OCI-LY3 (cell line): ENCODE measurements around the gene CTNNA3.

Experiments used
- H2AFZ ChIP-seq: fragments of 200-600, 300-600 bp; shearing (Covaris generic); 2 replicates; pipeline ENCODE4 v1.6.0; 2014; ENCODE audit warnings: antibody characterized with exemption, low read depth, low read length
- H3K27ac ChIP-seq: fragments of 200-600, 300-600 bp; sonication (generic); 2 replicates; pipeline ENCODE4 v1.5.1; 2014; ENCODE audit warnings: mild to moderate bottlenecking, low read length, moderate library complexity, mixed read lengths
- H3K27me3 ChIP-seq: fragments of 200-600, 300-600 bp; sonication (generic); 2 replicates; pipeline ENCODE4 v1.6.1; 2014; ENCODE audit warnings: low read depth, low read length, mixed read lengths
- H3K36me3 ChIP-seq: fragments of 200-600, 300-600 bp; sonication (generic); replicated peaks from 2 replicates; pipeline ENCODE3; 2014; ENCODE audit warnings: low read depth, low read length, mixed read lengths
- H3K4me1 ChIP-seq: fragments of 300-600, 200-600 bp; sonication (generic); 2 replicates; pipeline ENCODE4 v1.6.1; 2014; ENCODE audit warnings: low read length, mixed read lengths
- H3K4me2 ChIP-seq: fragments of 200-600, 300-600 bp; sonication (generic); 2 replicates; pipeline ENCODE4 v1.6.1; 2014; ENCODE audit warnings: low read length, mixed read lengths
- H3K4me3 ChIP-seq: fragments of 300-600, 200-600 bp; sonication (generic); 2 replicates; pipeline ENCODE4 v1.5.1; 2014; ENCODE audit warnings: antibody characterized with exemption, mild to moderate bottlenecking, low read length, moderate library complexity
- H3K79me2 ChIP-seq: fragments of 300-600, 200-600 bp; shearing (Covaris generic); 2 replicates; pipeline ENCODE4 v1.6.1; 2014; ENCODE audit warnings: mild to moderate bottlenecking, low read length, mixed read lengths
- H3K9ac ChIP-seq: fragments of 300-600, 200-600 bp; shearing (Covaris generic); 2 replicates; pipeline ENCODE4 v1.6.0; 2014; ENCODE audit warnings: mild to moderate bottlenecking, low read length, moderate library complexity
- H3K9me3 ChIP-seq: fragments of 200-600, 300-600 bp; shearing (Covaris generic); 2 replicates; pipeline ENCODE4 v1.6.1; 2014; ENCODE audit warnings: low read length, mixed read lengths; ENCODE audit not compliant: insufficient read depth
- H4K20me1 ChIP-seq: fragments of 200-600, 300-600 bp; sonication (generic); 2 replicates; pipeline ENCODE4 v1.6.1; 2016; ENCODE audit warnings: low read length, mixed read lengths; ENCODE audit not compliant: insufficient read depth
- CTCF ChIP-seq: fragments of 200-600, 300-600 bp; sonication (generic); IDR thresholded peaks from 2 replicates; pipeline ENCODE4 v1.5.1; 2014; ENCODE audit warnings: antibody characterized with exemption, low read length, low read depth
- EZH2phosphoT487 ChIP-seq: fragments of 200-600 bp; shearing (Covaris generic); IDR thresholded peaks from 2 replicates; pipeline ENCODE4 v1.6.1; 2018; ENCODE audit warnings: antibody characterized with exemption, mixed run types, low read depth

Gene CTNNA3

GRCh38 chr10:67045404-67045803, 650.6 kb downstream of the CTNNA3 start:
- no peak overlapping the region for H3K27ac ChIP-seq
- no peaks in the 10 kb centered on the region for H3K27me3 ChIP-seq
- no peaks in the 10 kb centered on the region for H3K4me1 ChIP-seq
- no peak overlapping the region for H3K4me2 ChIP-seq
- H3K4me3 ChIP-seq = no peak overlapping the region
- H3K9ac ChIP-seq = no peak overlapping the region
- no peaks in the 10 kb centered on the region for H3K79me2 ChIP-seq
- no peak overlapping the region for H2AFZ ChIP-seq
- H3K9me3 ChIP-seq = no peaks in the 10 kb centered on the region
- no peak for TF ChIP-seq CTCF
- no peak for TF ChIP-seq EZH2phosphoT487
- H3K36me3 ChIP-seq = no peaks in the 10 kb centered on the region
- H4K20me1 ChIP-seq = no peaks in the 10 kb centered on the region

DNA sequence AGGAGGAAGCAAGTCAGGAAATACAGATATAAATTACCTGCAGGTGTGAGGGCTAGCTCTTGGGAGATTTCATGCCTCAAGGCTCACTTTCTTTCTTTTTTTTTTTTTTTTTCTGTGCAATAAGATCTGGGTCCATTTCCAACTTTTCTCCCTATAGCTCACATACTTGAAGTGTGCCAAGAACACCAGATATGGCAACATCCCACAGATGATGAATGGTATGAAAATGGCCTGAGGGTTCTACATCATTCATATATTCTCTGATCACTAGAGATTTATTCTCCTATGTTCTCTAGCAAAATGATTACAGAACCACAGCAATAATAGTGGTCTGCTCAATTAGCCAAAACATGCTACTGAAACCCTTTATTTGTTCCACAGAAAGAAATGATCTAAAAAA, 653.0 kb downstream of the CTNNA3 start:
- TF ChIP-seq EZH2phosphoT487 (no peak), CTCF (no peak)
- Histone ChIP-seq H3K4me3 (no peak overlapping the region), H3K27me3 (no peaks in the 10 kb centered on the region)

GRCh38 chr10:67036808-67037207, 659.2 kb downstream of the CTNNA3 start:
- Histone ChIP-seq H3K4me1 (peaks cover 8% of the 10 kb centered on the region), H4K20me1 (no peaks in the 10 kb centered on the region), H3K27me3 (no peaks in the 10 kb centered on the region), H3K9ac (no peak overlapping the region), H3K79me2 (no peaks in the 10 kb centered on the region), H3K4me3 (no peak overlapping the region), H3K9me3 (no peaks in the 10 kb centered on the region), H3K36me3 (no peaks in the 10 kb centered on the region), H2AFZ (no peak overlapping the region), H3K27ac (no peak overlapping the region), H3K4me2 (peak overlapping the region; percentile 22; the same call in 1 of the 2 replicates)
- TF ChIP-seq EZH2phosphoT487 (no peak), CTCF (no peak)

More for the DNA sequence above, 653.0 kb downstream of the CTNNA3 start:
- Histone ChIP-seq H3K79me2 (no peaks in the 10 kb centered on the region), H3K4me1 (no peaks in the 10 kb centered on the region), H3K27ac (no peak overlapping the region), H4K20me1 (no peaks in the 10 kb centered on the region), H3K36me3 (no peaks in the 10 kb centered on the region), H3K9me3 (no peaks in the 10 kb centered on the region), H3K9ac (no peak overlapping the region), H2AFZ (no peak overlapping the region), H3K4me2 (no peak overlapping the region)

- H3K4me3 ChIP-seq = no peak overlapping the region
Measured at GRCh38 chr10:67033878-67034277, 662.1 kb downstream of the CTNNA3 start.

More at GRCh38 chr10:67033878-67034277, 662.1 kb downstream of the CTNNA3 start:
- no peaks in the 10 kb centered on the region for H4K20me1 ChIP-seq
- no peak overlapping the region for H3K27ac ChIP-seq
- no peaks in the 10 kb centered on the region for H3K79me2 ChIP-seq
- TF ChIP-seq EZH2phosphoT487 (no peak), CTCF (no peak)
- peaks cover 8% of the 10 kb centered on the region for H3K4me1 ChIP-seq
- no peaks in the 10 kb centered on the region for H3K27me3 ChIP-seq
- H3K9ac ChIP-seq = no peak overlapping the region
- H3K9me3 ChIP-seq = no peaks in the 10 kb centered on the region
- H3K4me2 ChIP-seq = no peak overlapping the region
- no peak overlapping the region for H2AFZ ChIP-seq
- no peaks in the 10 kb centered on the region for H3K36me3 ChIP-seq
